HG02852 (cell line): Measurements from ENCODE around the gene CCDC187.
"Not testable (repeated sequence)": the region's sequence is repeated elsewhere in the genome, so short reads cannot be mapped to it uniquely, and the experiment has no call there.

Source experiments
- ATAC-seq: cut with Tn5 transposase; IDR thresholded peaks from one replicate; pipeline ENCODE4 v1.9.1; 2021; ENCODE audit warnings: mild to moderate bottlenecking, moderate library complexity; ENCODE audit not compliant: unreplicated experiment

CCDC187 gene

GRCh38 chr9:136244969-136245218, 59.0 kb downstream of the CCDC187 start:
- ATAC-seq = no peak

DNA sequence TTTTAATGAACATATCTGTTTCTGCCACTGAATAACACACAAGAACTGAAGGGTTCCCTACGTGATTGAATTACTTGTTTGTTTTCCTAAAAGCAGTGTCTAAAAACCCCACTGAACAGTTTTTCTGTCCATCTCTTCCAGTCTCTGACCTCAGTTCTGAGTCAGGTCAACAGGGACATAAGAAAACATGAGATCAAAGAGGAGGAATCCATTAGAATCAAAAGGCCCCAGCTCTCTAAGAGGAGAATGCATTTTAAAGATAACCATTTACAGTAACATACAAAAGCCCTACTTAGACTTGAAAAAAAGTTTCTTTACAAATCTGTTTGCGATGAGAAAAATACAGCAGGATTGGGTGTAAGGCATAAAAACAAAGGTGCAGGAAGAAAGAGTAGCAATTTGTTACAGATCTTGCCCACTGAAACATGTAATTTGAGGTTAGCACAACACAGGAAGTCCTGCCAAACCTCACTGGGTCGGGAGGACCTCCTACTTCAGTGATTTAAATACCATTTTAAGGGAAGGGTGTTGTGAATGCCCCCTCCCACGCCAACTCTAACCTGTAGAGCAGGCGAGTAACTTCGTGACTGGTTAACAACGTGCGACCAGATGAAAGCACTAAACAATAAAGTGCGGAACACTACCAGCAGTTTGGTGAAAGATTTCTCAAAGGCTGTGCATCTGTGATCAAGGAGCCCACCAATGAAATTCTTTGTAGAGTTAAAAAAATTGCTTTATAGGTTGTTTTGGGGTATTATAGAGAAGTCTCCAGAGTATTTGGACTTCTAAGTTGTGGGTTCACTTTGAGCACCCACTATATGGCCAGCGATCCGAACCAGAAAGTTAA, 59.5 kb downstream of the CCDC187 start:
- no peak for ATAC-seq

GRCh38 chr9:136243631-136244030, 60.3 kb downstream of the CCDC187 start:
- ATAC-seq = no peak

- no peak for ATAC-seq
Measured at GRCh38 chr9:136242918-136243525, 60.9 kb downstream of the CCDC187 start.

DNA sequence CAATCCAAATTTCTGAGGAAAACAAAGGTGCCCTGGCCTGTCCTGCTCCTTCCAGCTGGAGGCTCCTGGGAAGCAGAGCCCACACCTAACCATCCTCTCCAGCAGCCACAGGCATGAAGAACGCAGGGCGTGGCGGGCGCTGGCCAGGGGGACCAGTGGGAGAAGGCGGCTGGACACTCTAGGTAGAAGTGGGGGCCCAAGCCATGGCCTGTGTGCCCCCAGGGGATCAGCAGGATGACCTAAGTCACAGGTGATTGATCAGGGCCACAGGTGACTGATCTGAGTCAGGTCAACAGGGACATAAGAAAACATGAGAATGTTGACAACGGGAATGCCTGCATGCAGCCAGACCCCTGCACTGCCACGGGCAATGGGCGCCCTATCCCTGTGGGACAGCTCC, 61.6 kb downstream of the CCDC187 start:
- ATAC-seq = no peak

- no peak for ATAC-seq
Measured at GRCh38 chr9:136241542-136241941, 62.4 kb downstream of the CCDC187 start.

GRCh38 chr9:136240941-136241340, 63.0 kb downstream of the CCDC187 start:
- no peak for ATAC-seq

GRCh38 chr9:136239983-136240330, 63.9 kb downstream of the CCDC187 start:
- ATAC-seq = no peak

DNA sequence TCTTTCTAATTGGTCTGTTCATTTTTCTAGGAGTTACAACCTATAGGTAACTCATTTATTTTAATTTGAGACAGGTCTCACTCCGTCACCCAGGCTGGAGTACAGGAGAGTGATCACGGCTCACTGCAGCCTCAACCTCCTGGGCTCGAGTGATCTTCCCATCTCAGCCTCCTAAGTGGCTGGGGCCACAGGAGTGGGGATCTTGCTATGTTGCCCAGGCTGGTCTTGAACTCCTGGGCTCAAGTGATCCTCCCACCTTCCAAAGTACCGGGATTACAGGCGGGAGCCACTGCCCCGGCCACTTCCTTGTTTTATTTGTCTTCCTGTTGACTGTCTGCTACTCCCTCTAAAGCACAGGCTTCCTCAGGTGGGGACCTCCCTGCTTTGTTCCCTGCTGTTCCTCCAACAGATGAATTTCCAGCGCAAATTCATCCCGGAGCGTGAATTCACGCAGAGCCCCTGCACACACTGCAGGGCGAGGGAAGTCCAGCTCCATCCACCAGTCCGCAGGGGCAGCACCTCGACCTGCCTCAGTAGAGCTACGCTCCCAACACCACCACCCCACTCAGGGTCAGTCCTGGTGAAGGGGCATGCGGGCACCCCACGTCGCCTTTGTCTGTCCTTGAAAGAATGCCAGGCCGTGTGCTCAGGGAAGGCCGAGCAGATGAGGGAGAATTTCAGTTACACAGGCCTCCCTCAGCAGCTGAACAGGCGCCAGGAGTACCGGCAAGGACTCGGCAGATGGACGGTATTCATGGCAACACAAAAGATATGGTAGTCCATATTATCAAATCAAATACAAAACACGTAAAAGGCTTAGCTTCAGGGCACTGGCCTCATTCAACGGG, 64.5 kb downstream of the CCDC187 start:
- ATAC-seq = no peak

DNA sequence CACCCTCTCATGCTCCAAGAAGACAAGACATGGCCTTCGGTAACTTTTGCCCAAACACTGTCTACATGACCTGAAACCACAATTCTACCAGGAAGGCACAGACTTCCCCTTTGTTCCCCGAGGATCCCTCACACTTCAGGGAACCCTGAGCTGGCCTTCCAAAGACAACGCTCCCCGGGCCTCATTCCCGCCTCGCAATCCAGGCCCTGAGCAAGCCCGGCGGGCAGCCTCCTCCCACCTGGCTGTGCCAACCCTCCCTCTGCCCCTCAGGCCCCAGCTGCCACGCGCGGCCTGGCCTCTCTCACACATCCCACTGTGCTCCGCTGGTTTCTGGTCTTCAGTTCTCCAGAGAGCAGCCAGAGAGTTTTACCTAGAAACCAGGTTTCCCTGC, 65.6 kb downstream of the CCDC187 start:
- ATAC-seq = no peak

- no peak for ATAC-seq
Measured at GRCh38 chr9:136237486-136238341, 66.2 kb downstream of the CCDC187 start.

DNA sequence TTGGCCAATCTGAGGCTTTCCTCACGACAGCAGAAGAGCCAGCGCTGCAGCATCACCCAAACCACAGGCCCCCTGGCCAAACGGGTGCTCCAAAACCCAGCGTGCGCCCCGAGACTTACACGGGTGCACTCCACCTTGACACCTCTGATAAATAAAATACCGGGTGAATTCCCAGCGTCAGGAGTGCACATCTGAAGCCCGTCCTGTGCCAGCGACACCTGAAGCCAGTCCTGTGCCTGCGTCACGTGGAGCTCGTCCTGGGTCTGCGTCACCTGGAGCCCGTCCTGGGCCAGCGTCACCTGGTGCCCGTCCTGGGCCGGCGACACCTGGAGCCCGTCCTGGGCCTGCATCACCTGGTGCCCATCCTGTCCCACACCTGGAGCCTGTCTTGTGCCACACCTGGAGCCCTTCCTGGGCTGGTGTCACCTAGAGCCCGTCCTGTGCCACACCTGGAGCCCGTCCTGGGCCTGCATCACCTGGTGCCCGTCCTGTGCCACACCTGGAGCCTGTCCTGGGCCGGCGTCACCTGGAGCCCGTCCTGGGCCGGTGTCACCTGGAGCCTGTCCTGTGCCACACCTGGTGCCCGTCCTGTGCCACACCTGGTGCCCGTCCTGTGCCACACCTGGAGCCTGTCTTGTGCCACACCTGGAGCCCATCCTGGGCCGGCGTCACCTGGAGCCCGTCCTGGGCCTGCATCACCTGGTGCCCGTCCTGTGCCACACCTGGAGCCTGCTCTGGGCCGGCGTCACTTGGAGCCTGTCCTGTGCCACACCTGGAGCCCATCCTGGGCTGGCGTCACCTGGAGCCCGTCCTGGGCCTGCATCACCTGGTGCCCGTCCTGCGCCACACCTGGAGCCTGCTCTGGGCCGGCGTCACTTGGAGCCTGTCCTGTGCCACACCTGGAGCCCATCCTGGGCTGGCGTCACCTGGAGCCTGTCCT, 67.2 kb downstream of the CCDC187 start:
- not testable (repeated sequence) for ATAC-seq

GRCh38 chr9:136235709-136236455, 68.0 kb downstream of the CCDC187 start:
- ATAC-seq = no peak

DNA sequence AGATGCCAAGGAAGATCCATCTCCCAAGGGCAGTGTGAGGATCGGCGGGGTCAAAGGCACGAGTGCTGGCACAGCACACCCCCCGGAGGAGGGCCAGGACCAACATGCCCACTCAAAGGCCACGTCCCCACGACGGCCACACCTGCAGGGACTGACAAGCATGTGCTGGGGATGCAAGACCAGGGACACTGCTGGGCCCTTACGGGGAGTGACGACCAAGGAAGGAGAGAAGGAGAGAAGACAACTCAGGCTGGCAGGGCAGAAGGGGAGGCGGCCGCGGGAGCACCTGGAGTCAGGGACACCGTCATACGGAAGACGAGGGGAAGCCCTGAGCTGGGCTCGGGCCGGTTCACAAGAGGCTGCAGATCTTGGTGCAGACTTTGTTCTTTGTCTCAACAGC, 68.7 kb downstream of the CCDC187 start:
- ATAC-seq = no peak

DNA sequence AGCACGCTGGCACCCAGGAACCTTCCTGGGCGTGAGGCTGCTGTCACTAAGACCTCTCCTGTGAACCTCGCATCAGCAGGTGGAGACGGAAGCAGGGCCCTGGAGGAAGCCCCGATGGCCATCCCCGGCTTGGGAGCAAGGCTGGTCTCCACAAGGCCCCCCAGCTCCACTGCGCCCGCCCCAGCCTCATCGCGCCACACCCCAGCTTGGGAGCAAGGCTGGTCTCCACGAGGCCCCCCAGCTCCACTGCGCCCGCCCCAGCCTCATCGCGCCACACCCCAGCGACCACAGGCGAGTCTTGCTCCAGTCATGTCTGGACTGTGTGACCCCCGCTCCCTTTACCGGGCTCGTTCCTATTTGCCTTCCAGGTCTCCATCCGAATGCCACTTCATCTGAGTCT, 69.3 kb downstream of the CCDC187 start:
- ATAC-seq = no peak

DNA sequence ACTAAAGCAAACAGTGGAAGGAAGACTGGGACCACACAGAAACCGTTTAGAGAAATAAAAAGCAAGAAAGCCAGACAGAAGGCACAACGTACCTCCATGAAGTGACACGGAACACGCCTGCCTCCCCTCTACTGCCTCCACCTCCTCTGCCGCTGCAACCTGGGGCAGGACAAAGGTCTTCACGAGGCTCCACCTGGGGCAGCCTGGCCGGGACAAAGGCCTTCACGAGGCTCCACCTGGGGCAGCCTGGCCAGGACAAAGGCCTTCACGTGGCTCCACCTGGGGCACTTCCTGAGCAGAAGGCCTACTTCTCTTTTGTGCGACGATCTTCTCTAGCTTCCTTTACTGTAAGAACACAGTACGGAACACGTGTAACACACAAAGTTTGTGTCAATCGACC, 70.0 kb downstream of the CCDC187 start:
- no peak for ATAC-seq

DNA sequence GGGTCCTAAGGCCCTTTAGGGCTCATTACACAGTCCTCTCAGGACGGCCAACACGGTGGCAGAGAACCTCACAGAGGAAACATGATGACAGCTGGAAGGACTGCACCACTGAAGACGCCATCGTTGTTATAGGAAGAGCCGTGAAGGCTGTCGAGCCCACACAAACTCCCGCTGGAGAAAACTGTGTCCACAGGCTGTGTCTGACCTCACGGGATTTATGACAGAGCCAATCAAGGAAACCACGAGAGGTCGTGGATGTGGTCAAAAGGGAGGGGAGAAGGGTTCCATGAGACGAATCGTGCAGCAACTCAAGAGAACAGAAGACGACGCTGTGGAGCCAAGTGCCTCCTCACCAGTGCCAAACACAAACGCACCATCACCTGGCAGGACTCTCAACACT, 70.5 kb downstream of the CCDC187 start:
- ATAC-seq = no peak

- ATAC-seq = no peak
Measured at GRCh38 chr9:136232969-136233368, 70.9 kb downstream of the CCDC187 start.
